HCT116 (cell line): ENCODE results near the gene HADH. TPM values are rescaled to one million over a fixed set of nuclear protein-coding genes. Genes with fewer than 3 reads are reported as not detected.

ENCODE experiments used
- ATAC-seq: fragments of 200-7000 bp; cut with Tn5 transposase; 2 replicates; pipeline ENCODE4 v1.9.1; 2020; ENCODE audit warnings: mild to moderate bottlenecking, moderate library complexity
- BruUV-seq: library from RNA; stranded (reverse); fragments of 400-500 nt; replicated peaks from 2 replicates; lab custom pipeline; 2021; lab: Mats Ljungman, UMichigan
- CTCF ChIA-PET: fragments of 300-600 bp; sonication (Branson Sonifier 250); formaldehyde crosslinking; loops from one replicate; lab custom pipeline; 2021; ENCODE audit warnings: antibody characterized with exemption; lab: Charles Lee
- POLR2A ChIA-PET: fragments of 300-600, 350-600 bp; sonication (Branson Sonifier 250); formaldehyde crosslinking; loops from one replicate; lab custom pipeline; 2021; ENCODE audit warnings: antibody characterized with exemption; lab: Charles Lee
- RAD21 ChIA-PET, 2 experiments: fragments of 300-600 bp; sonication (Branson Sonifier 250); formaldehyde crosslinking; loops; one replicate each; lab custom pipeline; 2023; ENCODE audit warnings: low total read pairs in 2 of 2; ENCODE audit not compliant: uncharacterized antibody in 2 of 2, unreplicated experiment in 2 of 2, low non-redundant PET in 1 of 2; lab: Charles Lee
- DNase-seq: peaks from one replicate; pipeline ENCODE4 v3.0.0-alpha.2; 2010; ENCODE audit warnings: low read depth, low spot score
- H2AFZ ChIP-seq: fragments of 200-600 bp; shearing (Covaris generic), sonication (generic); 2 replicates; pipeline ENCODE4 v1.6.1; 2017; ENCODE audit warnings: low read depth, mixed run types, mixed read lengths, antibody characterized with exemption, low read length; ENCODE audit not compliant: poor library complexity, severe bottlenecking
- H3K27ac ChIP-seq: 2 replicates; pipeline ENCODE4 v1.5.1; 2012; ENCODE audit warnings: low read depth, low read length
- H3K27me3 ChIP-seq: fragments of 200-600 bp; sonication (generic); 2 replicates; pipeline ENCODE4 v1.6.1; 2016; ENCODE audit warnings: mixed run types, low read length, mixed read lengths; ENCODE audit not compliant: insufficient read depth
- H3K36me3 ChIP-seq, 2 experiments: fragments of 200-500 bp in 1 of 2; fragments of 200-600 bp in 1 of 2; sonication (Bioruptor generic) in 1 of 2; sonication (generic) in 1 of 2; 2 replicates each; pipeline versions ENCODE4 v1.5.1 to v1.6.1; 2014 to 2016; ENCODE audit warnings: low read length in 2 of 2, inconsistent platforms in 1 of 2, mixed read lengths in 1 of 2, mixed run types in 1 of 2; ENCODE audit not compliant: insufficient read depth in 2 of 2, control insufficient read depth in 1 of 2
- H3K4me1 ChIP-seq, 2 experiments: fragments of 200-600 bp in 1 of 2; sonication (generic) in 1 of 2; 2 replicates each; pipeline versions ENCODE4 v1.5.1 to v1.6.1; 2012 to 2017; ENCODE audit warnings: low read length in 2 of 2, inconsistent platforms in 1 of 2, mild to moderate bottlenecking in 1 of 2, mixed read lengths in 1 of 2, mixed run types in 1 of 2, moderate library complexity in 1 of 2; ENCODE audit not compliant: insufficient read depth in 2 of 2, control insufficient read depth in 1 of 2
- H3K4me2 ChIP-seq: fragments of 200-600 bp; sonication (generic); 2 replicates; pipeline ENCODE4 v1.6.1; 2017; ENCODE audit warnings: mixed run types, low read length, mixed read lengths
- H3K4me3 ChIP-seq, 2 experiments: fragments of 200-600 bp in 1 of 2; sonication (generic) in 1 of 2; replicated peaks in 1 of 2; 2 replicates each; pipeline ENCODE4 v1.5.1; 2011 to 2016; ENCODE audit warnings: low read length in 2 of 2, control low read depth in 1 of 2, low read depth in 1 of 2, mild to moderate bottlenecking in 1 of 2, mixed read lengths in 1 of 2, mixed run types in 1 of 2
- H3K79me2 ChIP-seq: fragments of 200-600 bp; sonication (generic); 2 replicates; pipeline ENCODE4 v1.6.1; 2017; ENCODE audit warnings: mild to moderate bottlenecking, mixed run types, low read length, moderate library complexity, mixed read lengths; ENCODE audit not compliant: insufficient read depth
- H3K9ac ChIP-seq: fragments of 200-600 bp; sonication (generic); 2 replicates; pipeline ENCODE4 v1.6.1; 2016; ENCODE audit warnings: low read length, mixed read lengths
- H3K9me2 ChIP-seq: fragments of 200-600 bp; sonication (generic), shearing (Covaris generic); 2 replicates; pipeline ENCODE4 v1.6.1; 2017; ENCODE audit warnings: mixed run types, mild to moderate bottlenecking, moderate library complexity; ENCODE audit not compliant: insufficient read depth
- H3K9me3 ChIP-seq, 2 experiments: fragments of 200-500 bp in 1 of 2; fragments of 200-600 bp in 1 of 2; sonication (Bioruptor generic) in 1 of 2; sonication (generic) in 1 of 2; 2 replicates each; pipeline ENCODE4 v1.6.1; 2014 to 2017; ENCODE audit warnings: low read length in 2 of 2, mixed read lengths in 2 of 2, inconsistent platforms in 1 of 2, low read depth in 1 of 2, mild to moderate bottlenecking in 1 of 2, mixed run types in 1 of 2, moderate library complexity in 1 of 2; ENCODE audit not compliant: control insufficient read depth in 1 of 2, insufficient read depth in 1 of 2
- H4K20me1 ChIP-seq: fragments of 200-600 bp; sonication (generic), shearing (Covaris generic); 2 replicates; pipeline ENCODE4 v1.6.1; 2017; ENCODE audit warnings: mixed run types, mild to moderate bottlenecking, moderate library complexity; ENCODE audit not compliant: insufficient read depth
- CBX3 ChIP-seq: IDR thresholded peaks from 2 replicates; pipeline ENCODE4 v1.6.1; 2012; ENCODE audit warnings: low read depth
- FOSL1 ChIP-seq: IDR thresholded peaks from 2 replicates; pipeline ENCODE4 v1.6.1; 2012; ENCODE audit warnings: low read depth
- POLR2AphosphoS5 ChIP-seq: IDR thresholded peaks from 2 replicates; pipeline ENCODE4 v1.6.1; 2011; ENCODE audit warnings: mild to moderate bottlenecking, low read depth, low read length, moderate library complexity
- SP1 ChIP-seq: IDR thresholded peaks from 2 replicates; pipeline ENCODE4 v1.6.1; 2012; ENCODE audit warnings: low read depth
- intact Hi-C: fragments of 100-400 bp; cut with micrococcal nuclease; formaldehyde crosslinking; loops from 2 replicates; pipeline ENCODE4 v1.10.0; 2022
- total RNA-seq: library from RNA; stranded (reverse); gene quantifications from one replicate; pipeline ENCODE4 v1.2.1, GENCODE V29; 2021; ENCODE audit not compliant: unreplicated experiment
- TF ChIP-seq, protein P1 (sequence below): IDR thresholded peaks from 2 replicates; pipeline ENCODE4 v1.6.1; 2012; ENCODE audit warnings: low read depth

The HADH gene
- total RNA-seq, 1 experiment from 2014 or later: 30.2 TPM

GRCh38 chr4:108035691-108036090 lies 46.0 kb downstream of the HADH start (continued):
- TF ChIP-seq, protein P1, sequence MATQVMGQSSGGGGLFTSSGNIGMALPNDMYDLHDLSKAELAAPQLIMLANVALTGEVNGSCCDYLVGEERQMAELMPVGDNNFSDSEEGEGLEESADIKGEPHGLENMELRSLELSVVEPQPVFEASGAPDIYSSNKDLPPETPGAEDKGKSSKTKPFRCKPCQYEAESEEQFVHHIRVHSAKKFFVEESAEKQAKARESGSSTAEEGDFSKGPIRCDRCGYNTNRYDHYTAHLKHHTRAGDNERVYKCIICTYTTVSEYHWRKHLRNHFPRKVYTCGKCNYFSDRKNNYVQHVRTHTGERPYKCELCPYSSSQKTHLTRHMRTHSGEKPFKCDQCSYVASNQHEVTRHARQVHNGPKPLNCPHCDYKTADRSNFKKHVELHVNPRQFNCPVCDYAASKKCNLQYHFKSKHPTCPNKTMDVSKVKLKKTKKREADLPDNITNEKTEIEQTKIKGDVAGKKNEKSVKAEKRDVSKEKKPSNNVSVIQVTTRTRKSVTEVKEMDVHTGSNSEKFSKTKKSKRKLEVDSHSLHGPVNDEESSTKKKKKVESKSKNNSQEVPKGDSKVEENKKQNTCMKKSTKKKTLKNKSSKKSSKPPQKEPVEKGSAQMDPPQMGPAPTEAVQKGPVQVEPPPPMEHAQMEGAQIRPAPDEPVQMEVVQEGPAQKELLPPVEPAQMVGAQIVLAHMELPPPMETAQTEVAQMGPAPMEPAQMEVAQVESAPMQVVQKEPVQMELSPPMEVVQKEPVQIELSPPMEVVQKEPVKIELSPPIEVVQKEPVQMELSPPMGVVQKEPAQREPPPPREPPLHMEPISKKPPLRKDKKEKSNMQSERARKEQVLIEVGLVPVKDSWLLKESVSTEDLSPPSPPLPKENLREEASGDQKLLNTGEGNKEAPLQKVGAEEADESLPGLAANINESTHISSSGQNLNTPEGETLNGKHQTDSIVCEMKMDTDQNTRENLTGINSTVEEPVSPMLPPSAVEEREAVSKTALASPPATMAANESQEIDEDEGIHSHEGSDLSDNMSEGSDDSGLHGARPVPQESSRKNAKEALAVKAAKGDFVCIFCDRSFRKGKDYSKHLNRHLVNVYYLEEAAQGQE: no peak
- TF ChIP-seq CBX3: no peak

DNA sequence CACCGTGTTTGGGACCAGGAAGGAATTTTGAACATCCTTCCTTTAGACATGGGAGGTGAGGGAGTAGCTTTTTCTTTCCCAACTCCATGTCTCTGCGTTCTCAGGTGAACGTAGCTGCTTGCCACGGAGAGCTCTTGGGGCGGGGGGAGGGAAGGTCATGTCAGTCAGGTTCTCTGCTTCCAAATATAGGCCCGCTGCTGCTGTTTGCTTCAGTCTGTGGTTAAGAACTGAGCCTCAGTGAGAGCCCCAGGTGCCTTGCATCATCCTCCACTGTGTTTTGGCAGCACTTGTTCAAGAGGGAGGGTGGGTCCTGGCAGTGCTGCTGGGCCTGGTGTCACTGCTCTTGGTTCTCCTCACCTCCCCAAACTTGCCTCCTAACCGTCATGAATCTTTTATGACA lies 46.5 kb downstream of the HADH start:
- H3K4me3 ChIP-seq: no peak overlapping the region
- no peak for ATAC-seq
- POLR2A ChIA-PET: no interaction called here
- H2AFZ ChIP-seq: no peak overlapping the region
- intact Hi-C loops: no loop called here
- H4K20me1 ChIP-seq: no peaks in the 10 kb centered on the region
- TF ChIP-seq CBX3 (no peak), POLR2AphosphoS5 (no peak), SP1 (no peak), FOSL1 (no peak)
- H3K9ac ChIP-seq: no peak overlapping the region
- no peak overlapping the region for H3K4me2 ChIP-seq
- CTCF ChIA-PET: no interaction called here
- no peak overlapping the region for H3K27ac ChIP-seq
- BruUV-seq: no TSS peak
- no peaks in the 10 kb centered on the region for H3K27me3 ChIP-seq
- no peak for DNase-seq
- no peaks in the 10 kb centered on the region for H3K9me3 ChIP-seq
- RAD21 ChIA-PET: no interaction called here
- H3K9me2 ChIP-seq: no peaks in the 10 kb centered on the region
- H3K36me3 ChIP-seq: 0 out of 4 replicates have a peak, but pooled peaks cover 0 to 4% of the 10 kb centered on the region in 2 experiments
- no peaks in the 10 kb centered on the region for H3K79me2 ChIP-seq
- H3K4me1 ChIP-seq: no peaks in the 10 kb centered on the region
